DOHH2 (cell line): ENCODE measurements around the gene DOK6.

Experiments used
- H3F3A ChIP-seq: fragments of 200-600 bp; sonication (generic), shearing (Covaris generic); 2 replicates; pipeline ENCODE4 v1.6.0; 2016; ENCODE audit warnings: antibody characterized with exemption, mild to moderate bottlenecking; ENCODE audit not compliant: control insufficient read depth, insufficient read depth
- H3K27ac ChIP-seq: fragments of 200-600 bp; sonication (generic); 2 replicates; pipeline ENCODE4 v1.5.1; 2014; ENCODE audit warnings: low read depth, mild to moderate bottlenecking, low read length, moderate library complexity
- H3K27me3 ChIP-seq: fragments of 200-600 bp; sonication (generic); 2 replicates; pipeline ENCODE4 v1.6.1; 2014; ENCODE audit warnings: mild to moderate bottlenecking, low read length, mixed read lengths; ENCODE audit not compliant: control insufficient read depth
- H3K36me3 ChIP-seq: fragments of 200-600 bp; sonication (generic); 2 replicates; pipeline ENCODE4 v1.6.1; 2014; ENCODE audit warnings: mild to moderate bottlenecking, low read length, moderate library complexity, mixed read lengths; ENCODE audit not compliant: control insufficient read depth
- H3K4me1 ChIP-seq: fragments of 200-600 bp; sonication (generic); 2 replicates; pipeline ENCODE4 v1.6.1; 2014; ENCODE audit warnings: mild to moderate bottlenecking, low read length, mixed read lengths; ENCODE audit not compliant: control insufficient read depth
- H3K4me2 ChIP-seq: fragments of 200-600 bp; sonication (generic); 2 replicates; pipeline ENCODE4 v1.6.0; 2014; ENCODE audit warnings: mild to moderate bottlenecking, low read length, moderate library complexity
- H3K4me3 ChIP-seq: fragments of 200-600 bp; sonication (generic); 2 replicates; pipeline ENCODE4 v1.5.1; 2014; ENCODE audit warnings: mild to moderate bottlenecking, low read length, mixed read lengths
- H3K79me2 ChIP-seq: fragments of 200-600 bp; sonication (generic); 2 replicates; pipeline ENCODE4 v1.6.1; 2014; ENCODE audit warnings: mild to moderate bottlenecking, low read length, mixed read lengths; ENCODE audit not compliant: control insufficient read depth
- H3K9me2 ChIP-seq: fragments of 200-600 bp; sonication (generic); replicated peaks from 2 replicates; pipeline ENCODE4 v1.6.1; 2014; ENCODE audit warnings: mild to moderate bottlenecking, low read length, mixed read lengths; ENCODE audit not compliant: control insufficient read depth
- H3K9me3 ChIP-seq: fragments of 200-600 bp; sonication (generic); 2 replicates; pipeline ENCODE4 v1.6.1; 2014; ENCODE audit warnings: antibody characterized with exemption, low read length, mixed read lengths; ENCODE audit not compliant: control insufficient read depth, insufficient read depth
- H4K20me1 ChIP-seq: fragments of 200-600 bp; sonication (generic); 2 replicates; pipeline ENCODE4 v1.6.0; 2014; ENCODE audit warnings: low read depth, mild to moderate bottlenecking, antibody characterized with exemption, low read length, moderate library complexity; ENCODE audit not compliant: control insufficient read depth, insufficient read depth
- EZH2phosphoT487 ChIP-seq: fragments of 200-600 bp; sonication (generic); IDR thresholded peaks from 2 replicates; pipeline ENCODE4 v1.6.1; 2017; ENCODE audit warnings: borderline replicate concordance, mild to moderate bottlenecking, antibody characterized with exemption, low read length, moderate library complexity, mixed read lengths
- TF ChIP-seq, protein P1 (sequence below): fragments of 200-600 bp; sonication (generic); IDR thresholded peaks from one replicate; pipeline ENCODE4 v1.5.1; 2014; ENCODE audit warnings: antibody characterized with exemption, mild to moderate bottlenecking, low read depth, low read length; ENCODE audit not compliant: poor library complexity, severe bottlenecking

The DOK6 gene

GRCh38 chr18:69755856-69756496 lies 355.3 kb downstream of the DOK6 start:
- H3K79me2 ChIP-seq = no peaks in the 10 kb centered on the region
- H3K9me3 ChIP-seq = no peaks in the 10 kb centered on the region
- H3K27ac ChIP-seq = no peak overlapping the region
- H3K4me2 ChIP-seq = no peak overlapping the region
- TF ChIP-seq, protein P1, sequence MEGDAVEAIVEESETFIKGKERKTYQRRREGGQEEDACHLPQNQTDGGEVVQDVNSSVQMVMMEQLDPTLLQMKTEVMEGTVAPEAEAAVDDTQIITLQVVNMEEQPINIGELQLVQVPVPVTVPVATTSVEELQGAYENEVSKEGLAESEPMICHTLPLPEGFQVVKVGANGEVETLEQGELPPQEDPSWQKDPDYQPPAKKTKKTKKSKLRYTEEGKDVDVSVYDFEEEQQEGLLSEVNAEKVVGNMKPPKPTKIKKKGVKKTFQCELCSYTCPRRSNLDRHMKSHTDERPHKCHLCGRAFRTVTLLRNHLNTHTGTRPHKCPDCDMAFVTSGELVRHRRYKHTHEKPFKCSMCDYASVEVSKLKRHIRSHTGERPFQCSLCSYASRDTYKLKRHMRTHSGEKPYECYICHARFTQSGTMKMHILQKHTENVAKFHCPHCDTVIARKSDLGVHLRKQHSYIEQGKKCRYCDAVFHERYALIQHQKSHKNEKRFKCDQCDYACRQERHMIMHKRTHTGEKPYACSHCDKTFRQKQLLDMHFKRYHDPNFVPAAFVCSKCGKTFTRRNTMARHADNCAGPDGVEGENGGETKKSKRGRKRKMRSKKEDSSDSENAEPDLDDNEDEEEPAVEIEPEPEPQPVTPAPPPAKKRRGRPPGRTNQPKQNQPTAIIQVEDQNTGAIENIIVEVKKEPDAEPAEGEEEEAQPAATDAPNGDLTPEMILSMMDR = no peak
- no peak for TF ChIP-seq EZH2phosphoT487
- H3K27me3 ChIP-seq = no peaks in the 10 kb centered on the region
- H3K4me1 ChIP-seq = no peaks in the 10 kb centered on the region
- H3K4me3 ChIP-seq = no peak overlapping the region
- H4K20me1 ChIP-seq = no peaks in the 10 kb centered on the region
- H3F3A ChIP-seq = no peaks in the 10 kb centered on the region
- H3K36me3 ChIP-seq = no peaks in the 10 kb centered on the region
- no peaks in the 10 kb centered on the region for H3K9me2 ChIP-seq

- H3K27me3 ChIP-seq = no peaks in the 10 kb centered on the region
- H3K4me1 ChIP-seq = no peaks in the 10 kb centered on the region
- no peak overlapping the region for H3K4me2 ChIP-seq
- H3K9me2 ChIP-seq = no peaks in the 10 kb centered on the region
- TF ChIP-seq EZH2phosphoT487 = no peak
- TF ChIP-seq, protein P1 = no peak
- no peaks in the 10 kb centered on the region for H3F3A ChIP-seq
- H3K9me3 ChIP-seq = no peaks in the 10 kb centered on the region
- no peaks in the 10 kb centered on the region for H3K36me3 ChIP-seq
- no peak overlapping the region for H3K27ac ChIP-seq
- no peak overlapping the region for H3K4me3 ChIP-seq
- H3K79me2 ChIP-seq = no peaks in the 10 kb centered on the region
- no peaks in the 10 kb centered on the region for H4K20me1 ChIP-seq
Measured at GRCh38 chr18:69757733-69758132, 357.0 kb downstream of the DOK6 start.

GRCh38 chr18:69758458-69758857 lies 357.8 kb downstream of the DOK6 start:
- TF ChIP-seq EZH2phosphoT487 = no peak
- TF ChIP-seq, protein P1 = no peak
- H3K27me3 ChIP-seq = no peaks in the 10 kb centered on the region
- no peaks in the 10 kb centered on the region for H3K9me2 ChIP-seq
- H3F3A ChIP-seq = no peaks in the 10 kb centered on the region
- H3K4me3 ChIP-seq = no peak overlapping the region
- no peaks in the 10 kb centered on the region for H3K9me3 ChIP-seq
- no peaks in the 10 kb centered on the region for H4K20me1 ChIP-seq
- H3K36me3 ChIP-seq = no peaks in the 10 kb centered on the region
- no peaks in the 10 kb centered on the region for H3K4me1 ChIP-seq
- no peak overlapping the region for H3K4me2 ChIP-seq
- H3K79me2 ChIP-seq = no peaks in the 10 kb centered on the region
- H3K27ac ChIP-seq = no peak overlapping the region
